HG03571 (cell line): Measurements from ENCODE around the gene WDR74.
"Not testable (repeated sequence)": the region's sequence is repeated elsewhere in the genome, so short reads cannot be mapped to it uniquely, and the experiment has no call there.

Experiments
- ATAC-seq: cut with Tn5 transposase; IDR thresholded peaks from one replicate; pipeline ENCODE4 v1.9.1; 2021; ENCODE audit not compliant: unreplicated experiment

Gene WDR74

DNA sequence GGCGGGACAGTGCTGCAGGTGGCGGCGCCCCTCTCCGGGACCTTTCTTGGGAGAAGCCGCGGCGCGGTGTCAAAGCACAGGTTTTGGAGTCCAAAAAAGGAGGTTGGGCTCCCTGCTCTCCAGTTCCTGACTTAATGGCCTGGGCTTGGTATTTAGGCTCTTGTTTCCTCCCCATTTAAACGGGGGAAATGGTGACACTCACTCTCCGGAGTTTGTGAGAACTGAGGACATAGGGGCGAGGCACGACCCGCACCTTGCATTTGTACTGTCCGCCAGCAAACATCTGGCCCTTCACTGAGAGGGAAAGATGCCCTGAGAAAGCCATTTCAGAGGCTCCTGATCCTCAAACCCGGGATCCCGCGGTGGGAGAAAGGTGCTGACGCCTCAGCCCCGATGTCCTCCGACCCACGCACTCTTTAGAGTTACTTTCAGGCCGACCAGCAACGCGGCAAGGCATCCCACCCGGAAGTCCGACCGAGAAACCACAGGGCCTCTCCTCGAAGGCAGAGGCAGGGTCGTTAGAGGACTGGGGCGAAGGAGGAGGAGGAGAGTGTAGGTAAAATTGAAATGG, 2.9 kb upstream of the WDR74 start:
- ATAC-seq = no peak

DNA sequence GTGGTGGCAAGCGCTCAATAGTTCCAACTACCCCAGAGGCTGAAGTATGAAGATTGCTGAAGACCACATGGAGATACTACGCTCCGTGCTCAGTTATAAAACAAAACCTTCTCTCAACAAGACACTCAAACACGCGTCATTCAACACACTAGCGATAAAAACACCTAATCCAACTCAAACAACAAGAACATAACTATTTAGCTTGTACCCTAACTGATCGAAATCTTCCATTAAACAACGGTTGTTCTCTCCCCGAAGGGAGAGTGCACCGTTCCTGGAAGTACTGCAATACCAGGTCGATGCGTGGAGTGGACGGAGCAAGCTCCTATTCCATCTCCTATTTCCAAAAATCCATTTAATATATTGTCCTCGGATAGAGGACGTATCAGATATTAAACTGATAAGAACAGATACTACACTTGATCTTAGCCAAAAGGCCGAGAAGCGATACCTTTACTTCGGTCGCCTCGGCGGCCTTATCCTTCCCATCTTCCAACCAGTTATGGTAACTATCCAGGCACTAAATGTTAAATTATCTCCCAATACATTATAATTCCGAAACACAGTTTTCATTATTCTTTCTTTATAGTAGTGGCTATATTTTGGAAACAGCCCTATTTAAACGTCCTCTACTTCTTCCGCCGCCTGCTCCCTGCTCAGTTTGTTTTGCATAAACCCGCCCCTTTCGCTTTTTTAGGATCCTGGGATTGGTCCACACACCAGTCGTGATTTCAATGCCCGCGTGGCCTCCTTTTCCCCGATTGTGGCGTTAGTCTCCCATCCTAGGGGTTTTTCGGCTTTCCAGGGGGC, 2.2 kb upstream of the WDR74 start:
- peak; percentile 50 for ATAC-seq

DNA sequence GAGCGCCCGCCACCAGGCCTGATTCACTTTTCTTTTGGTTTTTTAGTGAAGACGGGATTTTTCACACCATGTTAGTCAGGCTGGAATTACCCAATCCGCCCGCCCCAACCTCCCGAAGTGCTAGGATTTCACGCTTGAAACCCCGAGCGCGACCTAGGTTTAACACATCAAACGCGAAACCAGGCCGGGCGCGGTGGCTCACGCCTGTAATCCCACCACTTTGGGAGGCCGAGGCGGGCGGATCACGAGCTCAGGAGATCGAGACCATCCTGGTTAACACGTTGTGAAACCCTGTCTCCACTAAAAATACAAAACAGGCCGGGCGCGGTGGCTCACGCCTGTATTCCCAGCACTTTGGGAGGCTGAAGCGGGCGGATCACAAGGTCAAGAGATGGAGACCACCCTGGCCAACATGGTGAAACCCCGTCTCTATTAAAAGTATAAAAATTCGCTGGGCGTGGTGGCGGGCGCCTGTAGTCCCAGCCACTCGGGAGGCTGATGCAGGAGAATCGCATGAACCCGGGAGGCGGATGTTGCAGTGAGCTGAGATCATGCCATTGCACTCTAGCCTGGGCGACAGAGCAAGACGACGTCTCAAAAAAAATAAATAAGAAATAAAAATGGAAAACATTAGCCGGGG, 1.5 kb upstream of the WDR74 start:
- ATAC-seq = not testable (repeated sequence)

DNA sequence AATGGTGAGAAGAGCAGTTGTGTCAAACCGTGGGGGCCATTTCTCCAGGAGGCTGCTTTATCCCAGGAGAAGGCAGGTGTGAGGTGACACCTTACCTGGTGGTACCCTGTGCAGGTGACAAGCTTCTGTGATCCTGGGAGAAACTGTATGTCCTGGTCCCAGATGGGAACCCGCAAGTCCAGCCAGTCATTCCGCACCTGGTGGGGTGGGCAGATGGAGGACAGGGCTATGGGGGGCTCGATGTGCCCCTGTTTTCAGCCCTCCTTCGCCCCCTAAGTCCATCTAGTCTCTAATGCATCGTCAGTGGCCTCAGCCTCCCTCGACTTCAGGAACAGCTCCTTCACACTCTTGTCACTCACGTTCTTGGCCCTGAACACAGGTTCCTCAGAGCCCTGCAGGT, 4.1 kb downstream of the WDR74 start:
- no peak for ATAC-seq

DNA sequence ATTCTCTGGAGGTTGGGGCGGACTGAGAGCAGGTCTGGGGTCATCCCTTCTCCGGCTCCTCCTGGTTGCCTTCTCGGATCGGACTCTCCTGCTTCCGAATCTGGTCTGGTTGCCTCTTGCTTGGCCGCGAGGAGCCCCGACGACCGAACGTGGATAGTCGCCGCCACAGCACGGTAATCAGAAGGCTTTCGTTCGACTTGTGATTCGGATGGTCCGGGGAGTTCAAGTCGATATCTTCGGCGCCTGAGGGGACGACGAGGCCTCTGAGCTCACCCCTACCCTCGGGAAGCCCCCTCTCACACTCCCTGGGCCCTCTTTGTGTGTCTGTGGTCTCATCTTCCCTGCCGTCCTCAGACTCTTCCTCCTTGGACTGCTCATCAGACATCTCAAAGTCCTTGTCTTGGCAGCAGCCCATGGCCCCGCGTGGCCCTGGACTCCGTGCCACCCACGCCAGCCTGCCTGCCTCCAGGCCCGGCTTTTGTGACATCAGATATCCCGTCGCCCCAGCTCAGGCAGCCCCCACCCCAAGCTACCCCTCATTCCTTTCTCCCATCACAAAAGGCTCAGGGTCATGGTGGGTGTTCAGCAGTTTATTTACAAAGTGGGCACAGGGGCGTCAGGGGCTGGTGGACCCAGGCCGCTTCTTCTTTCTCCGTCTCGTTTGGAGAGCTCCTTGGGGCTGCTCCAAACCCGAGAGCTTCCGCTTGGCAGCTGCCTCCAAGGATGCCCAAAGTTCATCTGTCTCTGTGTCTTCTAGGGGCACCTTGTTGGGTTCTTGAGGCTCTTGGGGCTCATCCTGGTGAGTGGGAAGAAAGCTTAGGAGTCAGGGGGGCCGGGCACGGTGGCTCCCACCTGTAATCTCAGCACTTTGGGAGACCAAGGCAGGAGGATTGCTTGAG, 6.8 kb downstream of the WDR74 start, which contains the start of gene TEX54:
TSS of gene TEX54 (minus strand) at position 506 of the 899 bp plus-strand sequence.
- ATAC-seq = peak; percentile 10

DNA sequence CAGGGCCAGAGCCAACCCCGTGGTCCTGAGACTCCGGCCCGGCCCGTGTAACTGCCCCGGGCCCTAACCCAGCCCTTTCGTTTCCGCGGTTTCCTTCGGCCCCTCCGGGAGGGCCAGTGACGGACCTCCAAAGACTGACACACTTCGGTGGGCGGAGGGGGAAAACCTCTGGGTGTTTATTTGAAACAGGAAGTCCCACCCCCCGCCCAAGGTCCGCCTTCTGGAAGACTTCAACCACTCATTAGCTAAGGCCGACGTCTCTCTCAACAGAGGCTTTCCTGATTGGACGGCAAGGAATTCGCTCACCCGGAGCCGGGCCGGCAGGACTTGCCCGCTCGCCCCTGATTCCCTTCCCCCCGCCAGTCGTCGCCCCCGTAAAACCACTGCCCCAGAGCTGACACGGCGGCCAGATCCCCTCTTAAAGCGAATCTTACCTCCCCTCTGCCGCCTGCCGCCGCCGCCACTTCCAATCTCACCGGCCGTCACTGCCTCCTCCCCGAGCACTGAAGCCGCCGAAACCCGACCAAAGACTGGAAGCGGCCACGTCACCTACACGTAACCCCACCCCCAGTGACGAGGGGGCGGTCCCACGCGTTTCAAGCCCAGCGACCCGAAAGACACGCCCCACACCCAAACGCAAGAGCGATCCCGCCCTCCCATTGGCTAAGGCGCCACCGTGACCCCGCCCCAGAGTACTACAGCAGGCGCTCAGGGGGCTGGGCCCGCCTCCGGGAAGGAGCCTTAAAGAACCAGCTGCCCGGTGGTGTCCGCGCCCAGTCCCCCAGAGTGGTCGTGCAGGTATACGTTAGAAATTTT, 7.7 kb downstream of the WDR74 start, which contains the start of gene STX5:
TSS of gene STX5 (minus strand) at position 532 of the 816 bp plus-strand sequence. CDS start 808 bp downstream, outside the sequence.
- ATAC-seq = peak; percentile 71

DNA sequence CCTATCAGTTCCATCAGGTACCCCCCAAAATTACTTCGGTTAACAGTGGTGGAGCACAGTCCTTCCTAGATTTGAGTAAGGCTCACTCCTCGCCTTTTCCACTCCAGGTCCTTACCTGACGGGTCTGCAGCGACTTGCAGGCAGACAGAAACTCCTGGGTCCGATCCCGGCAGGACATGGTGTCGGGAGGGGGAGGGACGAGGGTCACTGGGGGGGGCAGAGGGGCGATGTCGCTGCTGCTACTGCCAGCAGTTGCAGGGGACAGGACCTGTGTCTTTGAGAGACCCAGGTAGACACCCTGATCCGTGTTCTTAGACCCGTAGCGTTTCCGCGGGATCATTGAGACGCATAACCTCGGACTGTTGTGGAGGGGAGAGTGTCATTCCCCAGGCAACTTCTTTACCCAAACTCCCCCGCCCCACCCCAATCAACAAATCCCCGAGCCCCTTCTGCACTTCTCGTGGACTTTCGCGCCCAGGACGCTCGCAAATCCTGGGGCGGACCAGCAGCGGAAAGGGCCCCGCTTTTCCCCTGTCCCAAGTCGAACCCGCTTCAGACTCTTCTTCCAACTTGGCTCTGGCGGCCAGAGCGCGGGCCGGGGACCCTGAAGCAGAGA, 8.4 kb downstream of the WDR74 start:
- ATAC-seq = no peak

DNA sequence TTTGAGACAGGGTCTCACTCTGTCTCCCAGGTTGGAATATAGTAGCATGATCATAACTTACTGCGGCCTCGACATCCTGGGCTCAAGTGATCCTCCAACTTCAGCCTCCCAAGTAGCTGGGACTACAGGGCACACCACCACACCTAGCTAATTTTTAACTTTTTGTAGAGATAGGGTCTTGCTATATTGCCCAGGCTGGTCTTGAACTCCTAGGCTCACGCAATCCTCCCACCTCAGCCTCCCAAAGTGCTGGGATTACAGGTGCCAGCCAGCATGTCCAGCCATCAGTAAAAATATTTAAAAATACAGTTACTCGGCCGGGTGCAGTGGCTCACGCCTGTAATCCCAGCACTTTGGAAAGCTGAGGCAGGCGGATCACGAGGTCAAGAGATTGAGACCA, 11.3 kb downstream of the WDR74 start:
- not testable (repeated sequence) for ATAC-seq

DNA sequence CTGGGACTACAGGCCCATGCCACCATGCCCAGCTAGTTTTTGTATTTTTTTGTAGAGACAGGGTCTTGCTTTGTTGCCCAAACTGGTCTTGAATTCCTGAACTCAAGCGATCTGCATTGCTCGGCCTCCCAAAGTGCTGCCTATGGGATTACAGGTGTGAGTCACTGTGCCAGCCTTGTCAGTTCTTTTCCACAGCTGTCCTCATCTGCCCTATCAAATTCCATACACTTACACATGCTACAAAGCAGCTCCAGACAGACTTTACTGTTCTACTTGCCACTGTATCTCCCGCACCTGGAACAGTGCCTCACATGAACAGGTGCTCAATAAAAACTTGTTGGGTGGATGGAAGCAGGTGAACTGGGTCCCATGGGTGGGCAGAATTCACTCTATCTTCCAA, 15.7 kb downstream of the WDR74 start:
- no peak for ATAC-seq

DNA sequence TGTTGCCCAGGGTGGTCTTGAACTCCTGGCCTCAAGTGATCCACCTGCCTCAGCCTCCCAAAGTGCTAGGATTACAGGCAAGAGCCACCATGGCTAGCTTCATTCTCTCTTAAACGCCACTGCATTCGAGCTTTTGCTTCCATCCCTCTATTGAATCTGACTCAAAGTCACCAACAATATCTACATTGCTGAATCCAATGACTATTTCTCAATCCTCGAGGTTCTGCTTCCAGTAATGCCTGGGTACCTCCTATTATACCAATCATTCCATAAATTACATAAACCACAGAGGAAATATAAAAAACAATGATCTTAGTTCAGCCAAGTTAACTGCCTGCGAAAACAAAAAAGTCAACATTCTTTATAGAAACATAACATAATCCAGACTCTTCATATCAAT, 22.3 kb downstream of the WDR74 start:
- ATAC-seq = no peak

DNA sequence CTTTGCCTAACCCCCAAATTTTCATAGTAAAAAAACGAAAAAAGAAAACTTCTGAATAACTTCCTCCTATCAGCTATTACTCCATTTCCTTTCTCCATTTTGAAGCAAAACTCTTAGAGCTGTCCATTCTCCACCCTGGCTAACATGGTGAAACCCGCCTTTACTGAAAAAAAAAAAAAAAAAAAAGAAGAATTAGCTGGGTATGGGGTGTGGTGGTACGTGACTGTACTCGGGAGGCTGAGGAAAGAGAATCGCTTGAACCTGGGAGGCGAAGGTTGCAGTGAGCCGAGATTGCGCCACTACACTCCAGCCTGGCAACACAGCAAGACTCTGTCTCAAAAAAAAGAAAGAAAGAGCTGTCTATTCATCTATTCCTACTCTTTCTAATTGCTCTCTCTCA, 22.8 kb downstream of the WDR74 start:
- no peak for ATAC-seq

DNA sequence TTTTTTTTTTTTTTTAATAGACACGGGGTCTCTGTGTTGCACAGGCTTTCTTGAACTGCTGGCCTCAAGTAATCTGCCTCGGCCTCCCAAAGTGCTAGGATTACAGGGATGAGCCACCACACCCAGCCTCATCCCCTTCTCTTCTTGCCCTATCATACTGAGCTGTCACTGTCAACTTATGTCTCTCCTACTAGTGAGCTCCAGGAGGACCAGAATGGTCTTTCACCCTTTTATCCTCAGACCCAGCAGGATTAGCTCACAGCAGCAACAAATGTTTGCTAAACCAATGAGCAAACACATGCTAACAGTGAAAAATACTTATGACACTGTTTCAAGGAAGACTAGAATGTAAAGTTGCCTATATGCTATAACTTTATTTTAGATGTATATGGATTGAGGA, 27.7 kb downstream of the WDR74 start:
- ATAC-seq = no peak

DNA sequence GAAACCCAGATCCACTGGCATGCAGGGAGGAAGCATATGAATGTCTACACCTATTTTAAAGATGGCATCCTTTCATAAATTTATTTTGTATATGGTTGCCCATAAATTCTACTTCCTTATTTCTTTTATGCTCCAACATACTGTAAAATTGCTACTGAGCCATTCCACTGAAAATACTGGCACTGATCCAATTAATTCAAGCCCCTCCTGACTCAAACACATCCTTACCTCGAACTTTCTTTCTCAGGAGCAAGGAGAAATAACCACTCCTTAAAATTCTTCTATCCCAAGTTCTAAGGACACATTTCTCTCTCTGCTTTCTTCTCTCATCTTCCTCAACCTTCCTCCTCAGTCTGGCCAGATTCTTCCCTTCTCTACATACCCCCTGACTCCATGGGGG, 28.6 kb downstream of the WDR74 start:
- no peak for ATAC-seq

DNA sequence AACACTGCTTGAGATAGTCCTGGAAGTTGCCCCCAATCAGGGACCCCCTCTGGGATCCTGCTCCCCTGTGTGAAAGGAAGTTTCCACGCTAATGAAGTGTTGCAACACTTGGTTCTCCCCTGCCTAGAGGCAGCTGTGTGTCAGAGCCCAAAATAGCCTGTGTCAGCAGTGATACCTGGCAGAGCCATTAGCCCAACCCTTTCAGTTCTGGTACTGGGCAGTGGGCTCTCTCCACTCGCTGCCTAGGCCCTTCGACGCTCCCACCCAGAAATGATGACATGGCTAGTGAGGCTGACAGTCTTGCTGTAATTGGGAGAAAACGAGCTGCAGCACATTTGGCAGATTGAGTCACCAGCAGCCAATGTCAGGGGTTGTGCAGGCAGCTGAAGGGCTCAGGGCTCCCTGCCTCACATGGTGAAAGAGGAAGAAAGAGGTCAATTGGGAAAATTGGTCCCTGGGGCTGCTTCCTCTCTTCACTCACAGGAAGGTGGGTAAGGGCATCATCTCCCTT, 32.7 kb downstream of the WDR74 start:
- no peak for ATAC-seq

DNA sequence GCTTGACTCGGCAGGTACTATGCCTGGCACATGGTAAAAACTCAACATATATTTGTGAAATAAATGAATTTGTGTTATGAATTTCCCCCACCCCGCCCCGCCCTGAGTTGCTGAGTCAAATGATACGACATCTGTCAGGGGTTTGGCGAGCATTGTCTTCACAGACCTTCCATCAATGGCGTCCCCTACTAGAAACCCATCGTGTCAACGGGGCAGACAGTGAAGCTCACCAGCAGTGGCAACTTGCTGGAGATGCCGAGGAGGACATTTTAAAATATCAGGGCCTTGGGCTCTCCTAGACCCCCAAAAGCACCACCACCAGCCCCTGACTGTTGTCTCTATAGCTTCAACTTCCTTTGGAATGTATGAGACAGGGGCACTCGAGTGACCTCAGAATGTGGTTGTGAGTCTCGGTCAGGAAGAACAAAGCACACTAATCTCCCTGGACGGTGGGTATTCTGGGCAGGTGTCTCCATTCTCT, 33.4 kb downstream of the WDR74 start:
- ATAC-seq = no peak

DNA sequence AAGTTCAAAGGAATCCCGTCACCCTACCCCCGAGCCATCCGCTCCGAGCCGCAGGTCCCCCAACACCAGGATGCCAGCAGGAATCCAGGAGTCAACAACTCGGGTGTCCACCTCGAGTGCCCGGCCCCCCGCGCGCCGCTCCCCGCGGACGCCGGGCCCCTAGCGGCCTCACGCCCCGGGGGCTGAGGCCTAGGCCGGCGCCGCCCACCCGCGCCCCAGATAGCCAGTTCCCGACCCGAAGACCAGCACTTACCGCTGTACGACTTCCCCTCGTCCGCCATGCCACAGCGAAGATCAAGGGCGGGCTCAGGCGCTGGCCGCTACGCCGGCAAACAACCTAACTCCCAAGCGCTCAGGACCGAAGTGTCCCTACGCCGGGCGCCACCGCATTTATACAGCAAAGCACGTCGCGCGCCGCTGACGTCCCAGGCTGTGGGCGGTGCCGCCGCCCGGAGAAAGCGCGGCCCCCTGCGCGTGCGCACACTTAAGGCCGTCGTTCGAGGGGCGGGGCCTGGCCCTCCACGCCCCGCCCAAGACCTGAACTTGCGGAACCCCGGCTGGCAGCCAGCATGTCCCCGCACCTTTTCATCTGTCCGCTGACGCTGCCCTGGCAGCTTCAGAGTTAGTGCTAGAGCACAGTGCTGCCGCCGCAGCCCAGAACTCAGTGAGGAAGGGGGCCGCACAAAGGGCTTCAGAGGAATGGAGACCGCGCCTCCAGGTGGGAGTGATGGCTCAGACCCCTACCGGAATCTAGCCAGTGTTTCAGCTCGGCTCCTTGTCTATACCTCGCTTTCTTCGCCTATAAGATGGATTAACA, 34.1 kb downstream of the WDR74 start, which contains the start of gene NXF1:
TSS of gene NXF1 (minus strand) at position 365 of the 817 bp plus-strand sequence. CDS start at position 281, 84 bp downstream.
- ATAC-seq = peak; percentile 82

DNA sequence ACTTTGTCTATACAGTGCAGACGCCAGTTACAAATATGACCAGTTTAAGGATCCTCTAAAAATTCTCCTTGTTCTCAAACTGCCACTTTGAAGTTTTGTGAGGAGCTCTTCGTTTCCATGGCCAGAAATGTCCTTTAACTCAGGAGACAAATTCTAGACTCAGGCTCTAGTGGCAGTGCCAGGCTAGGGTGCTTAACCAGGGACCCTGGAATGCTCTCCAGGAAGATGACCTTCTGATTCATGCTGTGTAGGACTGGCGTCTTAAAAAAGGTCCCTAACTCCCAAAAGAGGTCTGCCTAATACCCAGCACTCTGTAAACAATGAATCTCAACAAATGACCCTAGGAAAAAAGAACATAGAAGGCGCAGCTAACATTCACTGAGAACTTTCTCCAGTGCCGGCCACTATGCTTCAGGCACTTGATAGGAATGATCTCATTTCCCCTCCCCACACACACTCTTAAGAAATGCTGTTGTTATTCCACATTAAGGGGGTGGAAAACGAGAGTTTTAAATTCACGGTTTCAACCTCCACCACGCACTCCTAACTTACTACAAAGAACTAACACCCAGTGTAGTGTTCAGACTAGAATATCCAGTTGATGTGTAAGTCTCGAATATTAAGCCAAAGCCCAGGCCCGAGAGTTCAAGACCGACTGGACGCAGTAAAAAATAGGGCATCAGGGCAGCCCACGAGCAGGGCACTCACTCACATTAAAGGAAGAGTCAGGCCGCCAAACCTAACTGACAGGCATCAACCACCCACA, 34.9 kb downstream of the WDR74 start:
- no peak for ATAC-seq

DNA sequence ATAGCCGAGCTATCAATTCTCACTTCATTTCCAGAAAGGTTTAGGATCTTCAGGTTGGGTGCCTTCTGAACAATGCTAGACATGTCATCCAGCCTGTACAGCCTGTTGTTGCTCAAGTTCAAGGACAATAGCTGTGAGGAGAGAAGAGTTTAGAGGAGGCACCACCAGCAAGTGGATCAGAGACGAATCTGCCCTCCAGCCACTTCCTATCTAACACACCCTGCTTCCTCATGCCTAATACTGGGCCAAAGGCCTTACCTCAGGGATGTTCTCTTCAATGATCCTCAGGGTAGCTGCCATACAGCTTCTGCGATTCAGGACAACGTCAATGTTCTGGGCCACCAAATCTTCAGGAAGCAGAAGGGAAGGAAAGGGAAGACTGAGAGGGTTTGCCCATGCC, 38.3 kb downstream of the WDR74 start:
- ATAC-seq = no peak
